ENCODE data around the gene LIMCH1. TPM values are rescaled to one million over a fixed set of nuclear protein-coding genes. Genes with fewer than 3 reads are reported as not detected.

Gene LIMCH1
- total and polyA plus RNA-seq, 8 donors = 4.7 to 37.1 (median 17.4) TPM

- Histone ChIP-seq H3K9me3 (no peaks in the 10 kb centered on the region), H3K36me3 (peaks cover 0 to 4% (median 0%) of the 10 kb centered on the region in 4 donors), H3K27me3 (no peaks in the 10 kb centered on the region), H3K4me3 (no peak overlapping the region), H3K27ac (no peak overlapping the region), H3K4me1 (no peaks in the 10 kb centered on the region)
- TF ChIP-seq POLR2AphosphoS5 (IDR thresholded peaks at IDR 0.05) (no peak), POLR2A (IDR thresholded peaks at IDR 0.05) (no peak), EP300 (IDR thresholded peaks at IDR 0.05) (no peak), CTCF (IDR thresholded peaks at IDR 0.05) (no peak)
- no peak for DNase-seq
- WGBS, 5 donors = 87 to 95% (median 91%) methylated on average over 3 of the region's 3 CpGs
- intact Hi-C loops (cut with DNase I; ENCODE audit: low total_unique reads) = no loop called here
Observed at GRCh38 chr4:41631523-41631922, 93.6 kb downstream of the LIMCH1 start.

GRCh38 chr4:41632481-41633073 is 94.6 kb downstream of the LIMCH1 start:
- no peak overlapping the region for H3K4me3 ChIP-seq
- DNase-seq = no peak
- peaks cover 0 to 4% (median 0%) of the 10 kb centered on the region in 4 donors for H3K36me3 ChIP-seq
- no peaks in the 10 kb centered on the region for H3K27me3 ChIP-seq
- H3K27ac ChIP-seq = no peak overlapping the region
- H3K9me3 ChIP-seq = no peaks in the 10 kb centered on the region
- 65 to 77% (median 69%) methylated on average over 11 of the region's 11 CpGs for WGBS, 5 donors
- no peaks in the 10 kb centered on the region for H3K4me1 ChIP-seq
- no peak for TF ChIP-seq POLR2AphosphoS5 (IDR thresholded peaks at IDR 0.05)
- TF ChIP-seq CTCF (IDR thresholded peaks at IDR 0.05) = no peak
- TF ChIP-seq EP300 (IDR thresholded peaks at IDR 0.05) = no peak
- TF ChIP-seq POLR2A (IDR thresholded peaks at IDR 0.05) = no peak
- intact Hi-C loops (cut with DNase I; ENCODE audit: low total_unique reads) = no loop called here

- intact Hi-C loops (cut with DNase I; ENCODE audit: low total_unique reads) = no loop called here
- TF ChIP-seq EP300 (IDR thresholded peaks at IDR 0.05) (no peak), CTCF (IDR thresholded peaks at IDR 0.05) (no peak), POLR2A (IDR thresholded peaks at IDR 0.05) (no peak), POLR2AphosphoS5 (IDR thresholded peaks at IDR 0.05) (no peak)
- H3K36me3 ChIP-seq = peaks cover 0 to 4% (median 0%) of the 10 kb centered on the region in 4 donors
- H3K9me3 ChIP-seq = no peaks in the 10 kb centered on the region
- H3K27ac ChIP-seq = no peak overlapping the region
- H3K27me3 ChIP-seq = no peaks in the 10 kb centered on the region
- H3K4me3 ChIP-seq = no peak overlapping the region
- DNase-seq = no peak
- 81 to 97% (median 88%) methylated on average over 4 of the region's 4 CpGs for WGBS, 5 donors
- no peaks in the 10 kb centered on the region for H3K4me1 ChIP-seq
Observed at GRCh38 chr4:41633321-41633720, 95.4 kb downstream of the LIMCH1 start.

GRCh38 chr4:41635441-41635840 is 97.5 kb downstream of the LIMCH1 start:
- WGBS, 5 donors = 79 to 90% (median 82%) methylated on average over 3 of the region's 3 CpGs
- Histone ChIP-seq H3K36me3 (peaks cover 0 to 4% (median 0%) of the 10 kb centered on the region in 4 donors), H3K27me3 (no peaks in the 10 kb centered on the region), H3K27ac (no peak overlapping the region), H3K9me3 (no peaks in the 10 kb centered on the region), H3K4me1 (no peaks in the 10 kb centered on the region), H3K4me3 (no peak overlapping the region)
- DNase-seq = no peak
- TF ChIP-seq POLR2AphosphoS5 (IDR thresholded peaks at IDR 0.05) (no peak), EP300 (IDR thresholded peaks at IDR 0.05) (no peak), POLR2A (IDR thresholded peaks at IDR 0.05) (no peak), CTCF (IDR thresholded peaks at IDR 0.05) (no peak)
- intact Hi-C loops (cut with DNase I; ENCODE audit: low total_unique reads) = no loop called here
